Activated T-cell treated with anti-CD3 and anti-CD28 coated beads, Interleukin-2, amount 50 U/mL, for 1 hour (primary cell): ENCODE data around the gene CIAO2B.

Source experiments
- DNase-seq: peaks from one replicate; pipeline ENCODE4 v3.0.0-alpha.2; 2020

The CIAO2B gene

GRCh38 chr16:66885491-66885890 lies 48.7 kb downstream of the CIAO2B start:
- no peak for DNase-seq

GRCh38 chr16:66882702-66883101 lies 51.5 kb downstream of the CIAO2B start:
- no peak for DNase-seq
